Stimulated activated CD4-positive, alpha-beta T cell treated with anti-CD3 and anti-CD28 coated beads, Interleukin-15, amount 100 ng/mL, for 24 hours (primary cell): ENCODE measurements around the gene SRSF2.
"Not testable (repeated sequence)": the region's sequence is repeated elsewhere in the genome, so short reads cannot be mapped to it uniquely, and the experiment has no call there.

Experiments
- DNase-seq: peaks from one replicate; pipeline ENCODE4 v3.0.0-alpha.2; 2020

Gene SRSF2

DNA sequence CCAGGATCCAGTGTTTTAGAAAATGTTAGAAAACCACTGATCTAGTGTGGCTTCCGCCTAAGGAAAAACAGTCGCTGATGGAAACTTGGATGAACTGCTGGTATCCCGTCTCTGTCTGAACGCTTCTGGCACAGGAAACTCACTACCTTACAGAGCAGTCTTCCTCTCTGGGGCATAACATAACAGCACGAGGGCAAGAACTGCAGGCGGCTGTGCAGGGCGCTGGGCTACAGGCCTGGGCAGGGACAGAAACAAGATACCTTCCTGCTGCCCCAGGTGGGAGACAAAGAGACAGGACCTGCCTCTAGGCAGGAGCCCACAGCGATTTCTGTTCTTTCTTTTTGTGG, 36.9 kb downstream of the SRSF2 start:
- DNase-seq: no peak

DNA sequence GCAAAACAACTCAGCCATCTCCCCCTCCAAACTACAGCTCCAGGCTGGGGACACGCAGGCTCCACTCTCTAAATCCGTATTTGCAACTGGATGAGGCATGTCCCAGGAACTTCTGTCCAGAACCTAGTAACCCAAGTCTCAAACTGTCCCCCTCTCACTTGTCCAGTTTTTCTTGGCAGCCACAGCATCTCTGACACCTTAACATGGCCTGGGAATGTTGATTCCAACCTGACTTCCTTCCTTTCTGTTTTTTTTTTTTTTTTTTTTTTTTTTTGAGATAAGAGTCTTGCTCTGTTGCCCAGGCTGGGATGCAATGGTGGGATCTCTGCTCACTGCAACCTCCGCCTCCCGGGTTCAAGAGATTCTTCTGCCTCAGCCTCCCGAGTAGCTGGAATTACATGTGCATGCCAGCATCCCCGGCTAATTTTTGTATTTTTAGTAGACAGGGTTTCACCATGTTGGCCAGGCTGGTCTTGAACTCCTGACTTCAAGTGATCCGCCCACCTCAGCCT, 38.6 kb downstream of the SRSF2 start:
- not testable (repeated sequence) for DNase-seq

DNA sequence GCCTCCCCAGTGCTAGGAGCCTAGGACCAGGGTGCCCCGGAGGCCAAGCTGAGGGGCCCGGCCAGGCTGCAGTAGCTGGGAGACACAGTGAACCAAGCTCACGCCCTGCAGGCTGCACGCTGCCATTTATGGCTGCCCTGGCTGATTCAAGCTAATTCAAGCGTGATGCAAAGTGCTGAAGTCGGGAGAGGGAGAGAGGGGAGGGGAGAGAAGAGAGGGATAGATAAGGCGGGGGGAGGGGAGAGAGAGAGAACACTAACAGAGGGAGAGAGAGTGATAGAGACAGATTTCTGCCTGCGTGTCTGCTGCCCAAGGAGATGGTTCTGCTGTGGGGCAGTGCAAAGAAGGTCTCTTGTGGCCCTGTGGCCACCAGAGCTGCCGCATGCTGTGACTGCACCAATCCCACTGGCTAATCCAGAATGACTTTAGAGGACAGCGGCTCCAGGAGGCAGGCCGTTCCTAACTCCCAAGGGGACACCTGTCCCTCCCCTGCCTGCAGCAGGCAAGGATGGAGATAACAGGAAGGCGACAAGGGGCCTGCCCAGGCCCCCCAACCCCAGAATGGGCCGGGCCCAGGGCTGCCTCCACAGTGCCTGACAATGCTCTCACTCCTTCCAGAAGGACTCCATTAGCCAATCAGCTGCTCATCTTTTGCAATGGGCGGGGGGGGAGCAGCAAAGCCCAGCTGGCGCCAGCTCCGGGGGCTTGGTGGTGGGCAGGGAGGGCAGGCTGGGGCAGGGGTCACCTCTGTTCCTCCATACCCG, 39.2 kb downstream of the SRSF2 start:
- no peak for DNase-seq

GRCh38 chr17:76696763-76697701, 40.1 kb downstream of the SRSF2 start:
- DNase-seq: no peak

DNA sequence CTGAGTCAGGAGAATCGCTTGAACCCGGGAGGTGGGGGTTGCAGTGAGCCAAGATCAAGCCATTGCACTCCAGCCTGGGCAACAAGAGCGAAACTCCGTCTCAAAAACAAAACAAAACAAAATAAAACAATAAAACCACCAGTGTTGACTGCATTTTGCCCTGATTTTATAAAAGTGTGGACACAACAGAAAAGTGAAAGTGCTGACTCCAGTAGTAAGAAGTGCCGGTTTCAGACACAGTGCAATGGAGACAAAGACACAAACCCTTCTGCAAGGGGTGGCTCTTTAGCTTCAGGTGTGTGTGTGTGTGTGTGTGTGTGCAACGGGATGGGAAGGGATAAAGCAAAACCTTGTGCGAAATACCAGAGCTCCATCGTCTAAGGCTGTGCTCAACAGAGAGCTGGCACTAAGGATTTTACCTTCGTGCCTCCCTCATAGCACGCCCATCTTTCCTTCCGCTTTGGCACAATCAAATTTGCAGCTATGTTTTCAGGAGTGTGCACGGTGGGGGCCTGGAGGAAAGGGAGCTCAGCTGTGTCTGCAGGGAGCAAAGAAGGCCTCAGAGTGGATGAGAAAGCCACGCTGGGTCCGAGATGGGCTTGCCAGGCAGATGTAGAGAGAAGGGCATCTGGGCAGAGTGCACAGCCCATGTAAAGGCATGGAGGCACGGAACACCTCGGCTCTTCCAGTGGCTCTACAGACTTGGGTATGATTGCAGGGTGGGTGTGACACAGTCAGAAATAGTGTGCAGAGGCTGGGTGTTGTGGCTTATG, 41.9 kb downstream of the SRSF2 start:
- DNase-seq: no peak

GRCh38 chr17:76691379-76692191, 45.5 kb downstream of the SRSF2 start:
- no peak for DNase-seq

- DNase-seq: no peak
Measured at GRCh38 chr17:76690596-76691280, 46.4 kb downstream of the SRSF2 start.

DNA sequence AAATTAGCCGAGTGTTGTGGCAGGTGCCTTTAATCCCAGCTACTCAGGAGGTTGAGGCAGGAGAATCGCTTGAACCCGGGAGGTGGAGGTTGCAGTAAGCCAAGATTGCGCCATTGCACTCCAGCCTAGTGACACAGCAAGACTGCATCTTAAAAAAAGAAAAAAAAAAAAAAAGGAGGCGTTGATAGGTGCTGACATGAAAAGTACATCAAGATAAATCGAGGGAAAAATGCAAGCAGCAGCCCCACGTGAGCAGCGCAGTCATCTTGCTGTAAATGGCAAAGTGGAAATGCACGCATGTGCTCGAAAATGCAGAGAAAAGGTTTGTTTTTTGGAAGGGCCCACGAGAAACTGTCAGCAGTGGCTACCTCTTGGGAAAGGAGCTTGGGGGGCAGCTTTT, 47.3 kb downstream of the SRSF2 start:
- DNase-seq: no peak

DNA sequence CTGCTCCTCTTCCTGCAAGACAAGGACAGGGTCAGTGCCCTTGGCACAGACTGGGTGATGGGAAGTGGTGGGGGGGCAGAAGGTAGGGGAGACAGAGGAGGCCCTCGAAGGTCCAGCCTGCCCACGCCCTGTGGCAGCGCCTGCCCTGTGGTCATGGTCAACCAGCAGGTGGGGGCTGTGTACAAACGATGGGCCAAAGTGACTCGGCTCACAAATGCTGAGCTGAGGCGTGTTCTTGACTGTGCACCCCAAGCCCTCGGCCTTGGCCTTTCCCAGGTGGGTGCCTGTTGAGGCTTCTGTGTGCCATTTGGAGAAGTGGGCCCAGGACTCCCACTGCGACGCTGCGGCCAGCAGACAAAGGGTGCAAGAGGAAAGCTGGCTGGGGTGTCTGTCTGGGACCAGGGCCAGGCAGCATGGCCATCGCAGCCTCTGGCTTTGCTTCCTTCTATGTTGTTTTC, 48.9 kb downstream of the SRSF2 start:
- no peak for DNase-seq

DNA sequence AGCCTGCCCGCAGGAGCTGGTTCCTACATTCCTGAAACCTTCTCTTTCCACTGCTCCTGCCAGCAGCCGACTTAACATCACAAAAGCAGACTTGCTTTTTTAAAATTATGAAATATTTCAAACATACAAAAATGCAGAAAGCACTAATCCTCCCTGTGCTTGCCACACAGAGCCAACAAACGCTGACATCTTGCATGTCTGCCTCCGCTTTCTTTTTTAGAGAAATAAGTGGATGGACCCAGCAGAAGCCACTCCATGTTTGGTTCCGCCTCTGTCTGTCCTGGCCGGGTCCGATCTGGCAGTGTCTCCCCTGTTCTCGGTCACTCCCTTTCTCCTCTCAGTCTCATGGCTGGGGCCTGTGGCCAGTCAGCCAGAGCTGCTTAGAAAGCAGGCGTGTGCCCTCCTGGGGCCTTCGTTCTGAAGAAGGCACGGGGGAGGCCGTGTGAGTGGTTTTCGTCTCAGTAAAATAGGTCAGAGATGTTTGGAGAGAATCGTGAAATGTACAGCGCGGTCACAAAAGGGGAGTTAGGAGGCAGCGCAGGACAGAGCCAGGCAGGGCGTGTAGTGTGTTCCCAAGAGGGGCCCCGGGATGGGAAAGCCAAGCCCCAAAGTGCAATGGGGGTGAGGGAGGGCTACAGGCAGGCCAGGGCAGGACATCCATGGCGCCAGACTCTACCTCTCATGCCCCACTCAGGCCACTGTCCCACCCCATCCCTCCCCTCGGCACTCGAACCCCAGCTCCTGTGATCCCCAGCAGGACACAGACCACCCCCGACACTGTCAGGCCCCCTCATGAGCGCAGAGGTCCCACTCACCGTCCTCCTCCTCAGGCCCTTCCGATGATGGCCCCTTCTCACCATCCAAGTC, 49.6 kb downstream of the SRSF2 start:
- DNase-seq: no peak

DNA sequence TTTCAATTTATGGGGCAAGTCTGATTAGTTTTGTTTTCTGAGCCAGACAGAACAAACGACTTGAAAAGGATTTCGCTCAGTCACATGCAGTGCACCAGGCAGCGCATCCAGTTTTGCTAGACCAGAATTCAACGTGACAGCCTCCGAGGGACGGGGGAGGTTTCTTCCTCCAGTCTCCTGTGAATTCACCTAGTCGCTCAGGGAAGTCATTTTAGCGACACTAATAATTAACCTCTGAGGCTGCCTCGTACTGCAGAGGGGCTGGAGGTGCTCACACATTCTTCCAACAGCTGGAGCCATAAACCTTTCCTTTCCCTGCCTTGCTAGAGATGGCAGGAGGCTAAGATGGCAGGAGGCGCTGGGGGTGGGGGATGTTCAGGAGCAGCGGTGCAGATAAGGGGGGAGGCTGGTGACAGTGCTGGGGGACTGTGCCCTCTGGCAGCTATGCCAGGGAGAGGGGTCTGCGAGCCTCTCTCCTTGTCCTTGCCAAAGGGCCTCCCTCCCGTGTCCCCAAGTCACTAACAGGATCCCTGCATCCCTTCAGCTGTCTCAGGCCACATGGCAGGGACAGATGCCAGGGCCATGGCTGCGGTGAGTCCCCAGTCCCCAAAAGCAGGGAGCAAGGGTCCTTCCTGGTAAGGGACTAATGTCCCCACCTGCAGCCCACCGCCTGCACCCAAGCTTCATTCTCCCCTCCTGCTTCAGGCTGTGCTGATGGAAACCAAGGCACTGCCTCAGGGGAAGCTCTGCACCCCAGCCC, 50.4 kb downstream of the SRSF2 start:
- DNase-seq: no peak

DNA sequence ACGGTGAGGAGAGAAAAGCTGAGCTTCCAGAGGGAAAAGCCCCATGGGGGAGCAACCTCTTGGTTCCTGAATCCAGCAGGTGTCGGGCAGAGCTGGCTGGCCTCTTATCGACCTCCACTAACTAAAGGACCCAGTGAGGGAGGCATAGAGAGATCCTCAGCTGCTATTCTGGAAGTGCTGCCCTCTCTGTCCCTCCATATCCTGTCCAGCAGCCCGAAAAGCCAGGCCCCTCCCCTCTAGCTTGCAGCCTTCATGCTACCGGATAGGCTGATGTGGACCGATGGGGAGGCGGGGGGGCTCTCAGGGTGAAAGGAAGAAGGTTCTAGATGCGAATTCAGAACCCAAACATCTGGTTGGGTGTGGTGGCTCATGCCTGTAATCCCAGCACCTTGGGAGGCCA, 51.3 kb downstream of the SRSF2 start:
- DNase-seq: no peak

DNA sequence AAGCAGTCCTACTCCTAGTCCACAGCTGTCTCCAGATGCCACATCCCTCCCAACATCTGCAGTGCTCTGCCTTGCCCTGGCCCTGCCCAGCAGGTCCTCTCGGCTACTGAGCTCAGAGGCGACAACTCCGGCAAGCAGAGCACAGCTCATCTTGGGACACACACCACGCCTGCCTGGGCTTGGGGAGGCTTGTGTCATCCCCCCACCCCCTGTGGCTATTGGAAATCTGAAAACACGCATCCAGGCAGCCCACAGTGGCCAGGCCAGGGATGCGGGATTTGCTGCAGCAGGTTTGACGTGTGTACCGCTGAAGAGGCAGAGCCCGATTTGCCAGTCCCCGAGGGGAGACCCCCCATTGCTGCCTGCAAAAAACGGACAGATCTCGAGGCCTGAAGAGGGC, 51.8 kb downstream of the SRSF2 start:
- no peak for DNase-seq

GRCh38 chr17:76684756-76685155, 52.4 kb downstream of the SRSF2 start:
- DNase-seq: no peak
